ENCODE results near the gene KRTAP4-3. TPM values are rescaled to one million over a fixed set of nuclear protein-coding genes. Genes with fewer than 3 reads are reported as not detected.
"Not testable (repeated sequence)": the region's sequence is repeated elsewhere in the genome, so short reads cannot be mapped to it uniquely, and the experiment has no call there.

Gene KRTAP4-3
- total and polyA plus RNA-seq, 3 donors from 2014 or later = not detected

DNA sequence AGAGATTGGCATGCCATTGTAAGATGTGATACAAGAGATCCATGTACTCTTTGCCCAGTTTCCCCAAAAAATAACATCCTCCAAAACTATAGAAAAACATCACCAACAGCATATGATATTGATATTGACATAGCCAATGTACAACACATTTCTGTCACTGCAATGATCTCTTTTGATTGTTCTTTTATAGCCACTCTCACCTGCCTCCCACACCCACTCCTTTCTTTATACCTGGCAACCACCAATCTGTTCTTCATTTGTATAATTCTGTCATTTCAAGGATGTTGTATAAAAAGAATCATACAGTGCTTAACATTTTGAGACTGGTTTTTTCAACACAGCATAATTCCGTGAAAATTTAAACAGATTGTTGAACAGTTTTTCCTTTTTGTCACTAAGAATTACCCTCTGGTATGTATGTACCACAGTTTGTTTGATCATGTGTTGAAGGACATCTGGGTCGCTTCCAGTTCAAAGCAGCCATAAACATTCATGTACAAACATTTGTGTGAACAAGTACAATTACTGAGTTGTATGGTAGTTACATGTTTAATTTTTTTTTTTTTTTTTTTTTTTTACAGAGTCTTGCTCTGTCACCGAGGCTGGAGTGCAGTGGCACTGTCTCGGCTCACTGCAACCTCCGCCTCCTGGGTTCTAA is 31.5 kb upstream of the KRTAP4-3 start:
- WGBS, 2 donors = 66 to 89% methylated on average over 3 to 5 of the region's 5 CpGs
- H3K27ac ChIP-seq = no peak overlapping the region
- H3K27me3 ChIP-seq = no peaks in the 10 kb centered on the region
- H3K9me3 ChIP-seq = no peaks in the 10 kb centered on the region
- H3K36me3 ChIP-seq (ENCODE audit: low read depth, missing control alignments) = no peaks in the 10 kb centered on the region
- no peak for DNase-seq
- H3K4me1 ChIP-seq = no peaks in the 10 kb centered on the region
- no peak for TF ChIP-seq POLR2A (IDR thresholded peaks at IDR 0.05)
- TF ChIP-seq, protein P1, sequence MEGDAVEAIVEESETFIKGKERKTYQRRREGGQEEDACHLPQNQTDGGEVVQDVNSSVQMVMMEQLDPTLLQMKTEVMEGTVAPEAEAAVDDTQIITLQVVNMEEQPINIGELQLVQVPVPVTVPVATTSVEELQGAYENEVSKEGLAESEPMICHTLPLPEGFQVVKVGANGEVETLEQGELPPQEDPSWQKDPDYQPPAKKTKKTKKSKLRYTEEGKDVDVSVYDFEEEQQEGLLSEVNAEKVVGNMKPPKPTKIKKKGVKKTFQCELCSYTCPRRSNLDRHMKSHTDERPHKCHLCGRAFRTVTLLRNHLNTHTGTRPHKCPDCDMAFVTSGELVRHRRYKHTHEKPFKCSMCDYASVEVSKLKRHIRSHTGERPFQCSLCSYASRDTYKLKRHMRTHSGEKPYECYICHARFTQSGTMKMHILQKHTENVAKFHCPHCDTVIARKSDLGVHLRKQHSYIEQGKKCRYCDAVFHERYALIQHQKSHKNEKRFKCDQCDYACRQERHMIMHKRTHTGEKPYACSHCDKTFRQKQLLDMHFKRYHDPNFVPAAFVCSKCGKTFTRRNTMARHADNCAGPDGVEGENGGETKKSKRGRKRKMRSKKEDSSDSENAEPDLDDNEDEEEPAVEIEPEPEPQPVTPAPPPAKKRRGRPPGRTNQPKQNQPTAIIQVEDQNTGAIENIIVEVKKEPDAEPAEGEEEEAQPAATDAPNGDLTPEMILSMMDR (IDR thresholded peaks at IDR 0.05) = no peak
- H3K4me3 ChIP-seq = no peak overlapping the region
- intact Hi-C loops (cut with DNase I; ENCODE audit: low total_unique reads) = no loop called here

DNA sequence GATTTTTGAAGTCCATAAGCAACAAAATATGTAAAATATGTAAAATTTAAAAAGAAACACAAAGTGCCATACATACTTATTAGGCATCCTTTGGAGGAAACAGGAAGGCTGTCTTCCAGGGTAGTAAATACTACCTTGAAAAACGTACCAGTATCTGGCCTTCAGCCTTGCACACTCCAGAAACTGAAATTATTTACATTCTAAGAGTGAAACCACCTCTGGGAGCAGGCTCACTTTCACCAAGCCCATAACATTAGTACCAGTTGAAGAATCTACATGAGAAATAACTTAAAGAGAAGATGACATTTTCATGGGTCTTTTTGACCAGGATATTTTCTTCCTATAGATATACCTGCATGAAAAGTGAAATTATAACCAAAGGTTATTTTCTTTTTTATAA is 28.0 kb upstream of the KRTAP4-3 start:
- Histone ChIP-seq H3K27me3 (no peaks in the 10 kb centered on the region), H3K27ac (no peak overlapping the region), H3K4me3 (no peak overlapping the region), H3K4me1 (no peaks in the 10 kb centered on the region), H3K9me3 (no peaks in the 10 kb centered on the region), H3K36me3 (ENCODE audit: low read depth, missing control alignments) (no peaks in the 10 kb centered on the region)
- TF ChIP-seq POLR2A (IDR thresholded peaks at IDR 0.05) = no peak
- TF ChIP-seq, protein P1 (IDR thresholded peaks at IDR 0.05) = no peak
- intact Hi-C loops (cut with DNase I; ENCODE audit: low total_unique reads) = no loop called here
- 41 to 50% methylated on average over 1 of the region's 1 CpG for WGBS, 2 donors
- no peak for DNase-seq

DNA sequence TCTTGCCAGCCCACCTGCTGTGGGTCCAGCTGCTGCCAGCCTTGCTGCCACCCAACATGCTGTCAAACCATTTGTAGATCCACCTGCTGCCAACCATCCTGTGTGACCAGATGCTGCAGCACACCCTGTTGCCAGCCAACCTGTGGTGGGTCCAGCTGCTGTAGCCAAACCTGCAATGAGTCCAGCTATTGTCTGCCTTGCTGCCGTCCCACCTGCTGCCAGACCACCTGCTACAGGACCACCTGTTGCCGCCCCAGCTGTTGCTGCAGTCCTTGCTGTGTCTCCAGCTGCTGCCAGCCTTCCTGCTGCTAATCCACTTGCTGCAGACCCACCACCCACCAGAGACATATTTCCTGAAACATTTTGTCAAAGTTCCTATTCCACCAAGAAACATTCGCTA is 22.3 kb upstream of the KRTAP4-3 start:
- Histone ChIP-seq H3K4me1 (no peaks in the 10 kb centered on the region), H3K36me3 (ENCODE audit: low read depth, missing control alignments) (no peaks in the 10 kb centered on the region), H3K27me3 (no peaks in the 10 kb centered on the region), H3K4me3 (no peak overlapping the region), H3K27ac (no peak overlapping the region), H3K9me3 (no peaks in the 10 kb centered on the region)
- WGBS, 2 donors = 85 to 87% methylated on average over 3 of the region's 3 CpGs
- intact Hi-C loops (cut with DNase I; ENCODE audit: low total_unique reads) = no loop called here
- no peak for DNase-seq
- TF ChIP-seq, protein P1 (IDR thresholded peaks at IDR 0.05) = no peak
- no peak for TF ChIP-seq POLR2A (IDR thresholded peaks at IDR 0.05)

DNA sequence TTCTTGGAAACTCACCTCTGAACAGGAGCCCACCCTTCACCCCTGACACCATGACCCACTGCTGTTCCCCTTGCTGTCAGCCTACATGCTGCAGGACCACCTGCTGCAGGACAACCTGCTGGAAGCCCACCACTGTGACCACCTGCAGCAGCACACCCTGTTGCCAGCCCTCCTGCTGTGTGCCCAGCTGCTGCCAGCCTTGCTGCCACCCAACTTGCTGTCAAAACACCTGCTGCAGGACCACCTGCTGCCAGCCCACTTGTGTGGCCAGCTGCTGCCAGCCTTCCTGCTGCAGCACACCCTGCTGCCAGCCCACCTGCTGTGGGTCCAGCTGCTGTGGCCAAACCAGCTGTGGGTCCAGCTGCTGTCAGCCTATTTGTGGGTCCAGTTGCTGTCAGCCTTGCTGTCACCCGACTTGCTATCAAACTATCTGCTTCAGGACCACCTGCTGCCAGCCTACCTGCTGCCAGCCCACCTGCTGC is 21.9 kb upstream of the KRTAP4-3 start, which contains the start of gene KRTAP9-1:
Gene KRTAP9-1, plus strand, starts transcription at position 51 of the 482 bp plus-strand sequence. Its CDS starts 0 bp downstream, at position 51.
- H3K27me3 ChIP-seq; H3K4me1 ChIP-seq; H3K27ac ChIP-seq; H3K9me3 ChIP-seq; intact Hi-C loops (cut with DNase I; ENCODE audit: low total_unique reads); DNase-seq; H3K36me3 ChIP-seq (ENCODE audit: low read depth, missing control alignments); H3K4me3 ChIP-seq: not testable (repeated sequence)
- WGBS, 2 donors = 50 to 86% methylated on average over 1 of the region's 1 CpG

DNA sequence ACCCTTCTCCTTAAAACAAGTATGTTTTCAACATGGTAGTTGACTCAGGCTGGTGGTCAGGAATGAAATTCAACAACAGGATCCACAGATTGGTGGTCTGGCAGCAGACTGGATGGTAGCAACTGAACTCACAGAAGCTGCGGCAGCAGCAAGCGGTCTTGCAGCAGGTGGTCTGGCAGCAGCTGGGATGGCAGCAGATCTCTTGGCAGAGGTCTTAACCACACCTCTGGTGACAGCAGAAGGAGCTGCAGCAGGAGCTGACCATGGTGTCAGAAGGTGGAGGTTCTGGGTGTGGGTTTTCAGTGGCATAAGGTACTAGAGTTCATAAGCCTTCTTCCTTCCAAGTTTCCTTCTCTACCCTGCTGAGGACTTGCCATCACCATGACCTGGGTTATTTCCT is 18.9 kb upstream of the KRTAP4-3 start:
- no peak overlapping the region for H3K27ac ChIP-seq
- no peaks in the 10 kb centered on the region for H3K4me1 ChIP-seq
- no peaks in the 10 kb centered on the region for H3K36me3 ChIP-seq (ENCODE audit: low read depth, missing control alignments)
- H3K27me3 ChIP-seq = no peaks in the 10 kb centered on the region
- TF ChIP-seq, protein P1 (IDR thresholded peaks at IDR 0.05) = no peak
- no peak for TF ChIP-seq POLR2A (IDR thresholded peaks at IDR 0.05)
- 85% methylated on average over 2 of the region's 2 CpGs; no CpG with 5 or more reads in 1 of the 2 donors for WGBS, 2 donors
- no peak for DNase-seq
- intact Hi-C loops (cut with DNase I; ENCODE audit: low total_unique reads) = no loop called here
- no peaks in the 10 kb centered on the region for H3K9me3 ChIP-seq
- no peak overlapping the region for H3K4me3 ChIP-seq
